ENCODE data around the gene ASB8.
A peak's percentile ranks its signal among the peaks of the same experiment; 100 is the strongest.

Gene ASB8

DNA sequence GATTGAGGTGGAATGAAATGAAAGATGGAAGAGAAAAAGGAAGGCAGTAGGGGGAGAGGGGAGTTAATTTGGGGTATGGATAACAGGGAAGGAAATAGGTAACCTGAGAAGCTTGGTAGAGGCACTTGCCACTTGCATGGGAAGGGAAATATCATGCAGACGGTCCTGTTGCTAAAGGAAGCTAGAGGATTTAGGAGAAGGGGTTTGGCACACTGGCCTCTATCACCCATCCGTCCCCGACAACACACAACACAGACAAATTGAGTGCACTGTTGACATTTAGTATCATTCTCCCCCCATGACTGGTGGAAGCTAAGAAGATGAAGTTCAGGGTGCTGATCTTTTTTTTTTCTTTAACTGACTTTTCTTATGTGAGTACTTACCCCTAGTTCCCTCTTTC lies 43.8 kb upstream of the ASB8 start:
- Histone ChIP-seq H3K4me3 (IDR thresholded peaks at IDR 0.05; ENCODE audit: insufficient read depth, low read depth, low read length) (no peak overlapping the region), H3K4me2 (no peak overlapping the region), H3K4me1 (ENCODE audit: low read depth, poor library complexity, severe bottlenecking) (peaks cover 8% of the 10 kb centered on the region), H3K27me3 (ENCODE audit: insufficient read depth, low read depth) (no peaks in the 10 kb centered on the region), H3K9ac (no peak overlapping the region), H3K79me2 (ENCODE audit: insufficient read depth, low read depth) (no peaks in the 10 kb centered on the region), H3K36me3 (ENCODE audit: insufficient read depth) (no peaks in the 10 kb centered on the region), H4K20me1 (ENCODE audit: insufficient read depth) (no peaks in the 10 kb centered on the region), H3K27ac (no peak overlapping the region), H2AFZ (ENCODE audit: low read depth) (no peak overlapping the region)
- TF ChIP-seq, protein P1, sequence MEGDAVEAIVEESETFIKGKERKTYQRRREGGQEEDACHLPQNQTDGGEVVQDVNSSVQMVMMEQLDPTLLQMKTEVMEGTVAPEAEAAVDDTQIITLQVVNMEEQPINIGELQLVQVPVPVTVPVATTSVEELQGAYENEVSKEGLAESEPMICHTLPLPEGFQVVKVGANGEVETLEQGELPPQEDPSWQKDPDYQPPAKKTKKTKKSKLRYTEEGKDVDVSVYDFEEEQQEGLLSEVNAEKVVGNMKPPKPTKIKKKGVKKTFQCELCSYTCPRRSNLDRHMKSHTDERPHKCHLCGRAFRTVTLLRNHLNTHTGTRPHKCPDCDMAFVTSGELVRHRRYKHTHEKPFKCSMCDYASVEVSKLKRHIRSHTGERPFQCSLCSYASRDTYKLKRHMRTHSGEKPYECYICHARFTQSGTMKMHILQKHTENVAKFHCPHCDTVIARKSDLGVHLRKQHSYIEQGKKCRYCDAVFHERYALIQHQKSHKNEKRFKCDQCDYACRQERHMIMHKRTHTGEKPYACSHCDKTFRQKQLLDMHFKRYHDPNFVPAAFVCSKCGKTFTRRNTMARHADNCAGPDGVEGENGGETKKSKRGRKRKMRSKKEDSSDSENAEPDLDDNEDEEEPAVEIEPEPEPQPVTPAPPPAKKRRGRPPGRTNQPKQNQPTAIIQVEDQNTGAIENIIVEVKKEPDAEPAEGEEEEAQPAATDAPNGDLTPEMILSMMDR (conservative IDR thresholded peaks at IDR 0.05; ENCODE audit: low read depth, low read length): no peak

DNA sequence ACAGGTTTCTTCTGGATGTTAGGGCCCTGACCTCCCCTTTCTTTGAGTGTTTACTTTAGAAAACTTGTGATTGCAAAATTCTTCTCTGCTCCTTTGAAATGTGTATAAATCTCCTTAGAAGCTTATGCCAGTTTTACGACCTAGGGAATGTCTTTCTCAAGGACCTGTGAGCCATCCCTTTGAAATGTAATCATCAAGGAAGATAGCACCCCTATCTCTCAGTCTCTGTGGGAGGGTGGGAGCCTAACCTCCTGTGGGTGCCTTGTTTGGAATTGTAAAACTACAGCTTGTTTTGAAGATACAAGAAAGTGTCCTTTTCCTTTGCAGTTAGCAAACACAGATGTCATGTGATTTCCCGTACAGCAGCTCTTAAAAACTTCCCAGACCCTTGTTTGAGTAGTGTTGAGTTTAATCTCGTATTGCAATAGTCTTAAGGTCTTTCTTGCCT lies 42.5 kb upstream of the ASB8 start:
- no peak overlapping the region for H3K9ac ChIP-seq

DNA sequence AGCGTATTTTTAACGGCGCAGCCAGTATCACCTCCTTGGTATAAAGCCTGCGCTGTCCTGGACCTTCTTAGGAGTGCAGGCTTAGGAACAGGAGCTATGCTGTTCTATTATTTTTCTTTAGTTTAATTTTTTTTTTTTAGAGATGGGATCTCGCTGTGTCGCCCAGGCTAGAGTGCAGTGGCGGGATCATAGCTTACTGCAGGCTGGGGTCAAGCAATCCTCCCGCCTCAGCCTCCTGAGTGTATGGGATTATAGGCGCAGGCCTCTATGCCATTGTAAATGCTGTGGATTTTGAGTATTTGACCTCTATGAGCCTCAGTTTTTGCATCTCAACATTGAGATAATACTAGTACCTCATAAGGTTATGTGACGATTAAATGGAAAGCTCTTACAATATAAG lies 41.7 kb upstream of the ASB8 start:
- H3K79me2 ChIP-seq (ENCODE audit: insufficient read depth, low read depth): no peaks in the 10 kb centered on the region
- peak overlapping the region; percentile 62; the same call in 1 of the 2 replicates for H3K4me2 ChIP-seq
- H3K27me3 ChIP-seq (ENCODE audit: insufficient read depth, low read depth): no peaks in the 10 kb centered on the region
- H2AFZ ChIP-seq (ENCODE audit: low read depth): no peak overlapping the region
- H3K27ac ChIP-seq: peak overlapping the region; percentile 88; the same call in 1 of the 2 replicates
- H3K36me3 ChIP-seq (ENCODE audit: insufficient read depth): no peaks in the 10 kb centered on the region
- H4K20me1 ChIP-seq (ENCODE audit: insufficient read depth): no peaks in the 10 kb centered on the region
- TF ChIP-seq, protein P1 (conservative IDR thresholded peaks at IDR 0.05; ENCODE audit: low read depth, low read length): no peak
- peak overlapping the region; percentile 86; the same call in 1 of the 2 replicates for H3K9ac ChIP-seq
- no peak overlapping the region for H3K4me3 ChIP-seq (IDR thresholded peaks at IDR 0.05; ENCODE audit: insufficient read depth, low read depth, low read length)
- H3K4me1 ChIP-seq (ENCODE audit: low read depth, poor library complexity, severe bottlenecking): peaks cover 8% of the 10 kb centered on the region

More for the DNA sequence above, 42.5 kb upstream of the ASB8 start:
- Histone ChIP-seq H3K27me3 (ENCODE audit: insufficient read depth, low read depth) (no peaks in the 10 kb centered on the region), H3K27ac (no peak overlapping the region), H3K4me2 (no peak overlapping the region), H2AFZ (ENCODE audit: low read depth) (no peak overlapping the region), H3K4me3 (IDR thresholded peaks at IDR 0.05; ENCODE audit: insufficient read depth, low read depth, low read length) (no peak overlapping the region), H3K36me3 (ENCODE audit: insufficient read depth) (no peaks in the 10 kb centered on the region), H3K79me2 (ENCODE audit: insufficient read depth, low read depth) (no peaks in the 10 kb centered on the region), H4K20me1 (ENCODE audit: insufficient read depth) (no peaks in the 10 kb centered on the region), H3K4me1 (ENCODE audit: low read depth, poor library complexity, severe bottlenecking) (peaks cover 8% of the 10 kb centered on the region)
- TF ChIP-seq, protein P1 (conservative IDR thresholded peaks at IDR 0.05; ENCODE audit: low read depth, low read length): no peak

DNA sequence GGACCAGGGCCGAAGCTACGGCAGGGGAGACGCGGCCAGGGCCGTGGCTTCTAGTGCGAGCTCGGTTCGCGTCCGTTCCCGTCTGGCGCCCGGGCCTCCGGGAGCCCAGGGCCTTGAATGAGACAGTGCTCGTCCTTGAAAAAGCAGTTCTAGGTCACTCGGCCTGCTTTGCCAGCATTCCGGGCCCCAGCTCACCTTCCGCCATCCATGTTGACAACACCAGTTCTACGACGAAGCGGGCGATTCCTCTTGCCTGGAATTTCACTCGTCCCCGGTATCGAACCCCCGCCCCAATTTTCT lies 41.3 kb upstream of the ASB8 start:
- Histone ChIP-seq H3K4me1 (ENCODE audit: low read depth, poor library complexity, severe bottlenecking) (peaks cover 8% of the 10 kb centered on the region), H4K20me1 (ENCODE audit: insufficient read depth) (no peaks in the 10 kb centered on the region), H3K4me2 (peak overlapping the region; percentile 62; the same call in 1 of the 2 replicates), H3K27me3 (ENCODE audit: insufficient read depth, low read depth) (no peaks in the 10 kb centered on the region), H3K79me2 (ENCODE audit: insufficient read depth, low read depth) (no peaks in the 10 kb centered on the region), H3K9ac (peak overlapping the region; percentile 86), H3K4me3 (IDR thresholded peaks at IDR 0.05; ENCODE audit: insufficient read depth, low read depth, low read length) (no peak overlapping the region), H3K27ac (peak overlapping the region; percentile 88), H2AFZ (ENCODE audit: low read depth) (peak overlapping the region; percentile 96), H3K36me3 (ENCODE audit: insufficient read depth) (no peaks in the 10 kb centered on the region)
- TF ChIP-seq, protein P1 (conservative IDR thresholded peaks at IDR 0.05; ENCODE audit: low read depth, low read length): no peak
